CD14-positive monocyte (primary cell): Measurements from ENCODE around the gene TMEM45A. TPM values are rescaled to one million over a fixed set of nuclear protein-coding genes. Genes with fewer than 3 reads are reported as not detected.

Source experiments
- DNase-seq, 3 donors: peaks; one replicate each; pipeline ENCODE4 v3.0.0-alpha.2; 2011 to 2022
- H2AFZ ChIP-seq: 2 replicates; pipeline ENCODE4 v1.6.0; 2012; ENCODE audit warnings: mild to moderate bottlenecking, low read depth, low read length, inconsistent platforms; ENCODE audit not compliant: insufficient read depth, poor library complexity, severe bottlenecking
- H3K27ac ChIP-seq, 2 donors: 1 replicate in 1 of 2; 2 replicates in 1 of 2; pipeline ENCODE4 v1.5.1; 2012 to 2013; ENCODE audit warnings: low read length in 2 of 2, control low read depth in 1 of 2, inconsistent platforms in 1 of 2, low read depth in 1 of 2, mild to moderate bottlenecking in 1 of 2
- H3K27me3 ChIP-seq, 2 donors: one replicate each; pipeline versions ENCODE4 v1.6.0 to v1.6.1; 2011 to 2013; ENCODE audit warnings: low read length in 2 of 2; ENCODE audit not compliant: control insufficient read depth in 2 of 2, insufficient read depth in 2 of 2
- H3K36me3 ChIP-seq, 2 donors: replicated peaks in 1 of 2; 1 replicate in 1 of 2; 2 replicates in 1 of 2; pipeline versions ENCODE4 v1.5.1 to v1.6.1; 2012 to 2013; ENCODE audit warnings: low read length in 2 of 2, control low read depth in 1 of 2, inconsistent platforms in 1 of 2, mild to moderate bottlenecking in 1 of 2; ENCODE audit not compliant: insufficient read depth in 2 of 2, control insufficient read depth in 1 of 2
- H3K4me1 ChIP-seq, 2 donors: 1 replicate in 1 of 2; 2 replicates in 1 of 2; pipeline versions ENCODE4 v1.5.1 to v1.6.1; 2012 to 2013; ENCODE audit warnings: low read length in 2 of 2, control low read depth in 1 of 2, inconsistent platforms in 1 of 2, mild to moderate bottlenecking in 1 of 2, moderate library complexity in 1 of 2; ENCODE audit not compliant: insufficient read depth in 2 of 2, control insufficient read depth in 1 of 2
- H3K4me2 ChIP-seq: replicated peaks from 2 replicates; pipeline ENCODE3; 2012; ENCODE audit warnings: low read length, moderate library complexity, mild to moderate bottlenecking; ENCODE audit not compliant: poor library complexity, severe bottlenecking; ENCODE audit errors: extremely low read depth
- H3K4me3 ChIP-seq, 3 experiments: fragments of 200-600 bp in 1 of 3; sonication (generic) in 1 of 3; replicated peaks in 1 of 3; 1 replicate in 2 of 3; 2 replicates in 1 of 3; pipeline ENCODE4 v1.5.1; 2011 to 2013; ENCODE audit warnings: low read length in 3 of 3, mild to moderate bottlenecking in 3 of 3, control low read depth in 2 of 3, low read depth in 2 of 3, inconsistent platforms in 1 of 3, moderate library complexity in 1 of 3
- H3K79me2 ChIP-seq: 2 replicates; pipeline ENCODE4 v1.6.0; 2012; ENCODE audit warnings: mild to moderate bottlenecking, control low read depth, inconsistent platforms, low read length, moderate library complexity; ENCODE audit not compliant: insufficient read depth
- H3K9ac ChIP-seq: 2 replicates; pipeline ENCODE4 v1.6.0; 2017; ENCODE audit warnings: low read length, mild to moderate bottlenecking; ENCODE audit not compliant: insufficient read depth, poor library complexity, severe bottlenecking
- H3K9me3 ChIP-seq, 2 donors: replicated peaks in 1 of 2; 1 replicate in 1 of 2; 2 replicates in 1 of 2; pipeline versions ENCODE4 v1.5.1 to v1.6.1; 2012 to 2013; ENCODE audit warnings: low read length in 2 of 2, control low read depth in 1 of 2; ENCODE audit not compliant: control insufficient read depth in 1 of 2, insufficient read depth in 1 of 2
- H4K20me1 ChIP-seq: 2 replicates; pipeline ENCODE4 v1.6.0; 2012; ENCODE audit warnings: mild to moderate bottlenecking, low read length, control low read depth, moderate library complexity; ENCODE audit not compliant: insufficient read depth
- H3K27ac Mint-ChIP-seq, 7 donors: one replicate each; pipeline ENCODE4 v1.8.0; 2020; ENCODE audit warnings: mild to moderate bottlenecking in 7 of 7, mixed read lengths in 7 of 7, moderate library complexity in 6 of 7, inconsistent platforms in 2 of 7
- H3K27me3 Mint-ChIP-seq, 3 donors: one replicate each; pipeline ENCODE4 v1.8.0; 2021 to 2022; ENCODE audit warnings: low read depth in 3 of 3, mild to moderate bottlenecking in 3 of 3, mixed read lengths in 3 of 3, moderate library complexity in 3 of 3, inconsistent platforms in 1 of 3
- H3K36me3 Mint-ChIP-seq, 2 donors: one replicate each; pipeline ENCODE4 v1.8.0; 2020; ENCODE audit warnings: mixed read lengths in 2 of 2, inconsistent platforms in 1 of 2, mild to moderate bottlenecking in 1 of 2
- H3K4me1 Mint-ChIP-seq: one replicate; pipeline ENCODE4 v1.8.0; 2020; ENCODE audit warnings: mild to moderate bottlenecking, mixed read lengths
- H3K4me3 Mint-ChIP-seq, 2 donors: one replicate each; pipeline ENCODE4 v1.8.0; 2020; ENCODE audit warnings: mild to moderate bottlenecking in 2 of 2, mixed read lengths in 2 of 2, moderate library complexity in 1 of 2
- H3K9me3 Mint-ChIP-seq, 7 donors: one replicate each; pipeline ENCODE4 v1.8.0; 2020 to 2022; ENCODE audit warnings: mixed read lengths in 7 of 7, mild to moderate bottlenecking in 6 of 7, moderate library complexity in 6 of 7, inconsistent platforms in 2 of 7
- CTCF ChIP-seq: fragments of 200-600 bp; IDR thresholded peaks from one replicate; pipeline ENCODE4 v1.8.0; 2022; ENCODE audit warnings: antibody characterized with exemption, mild to moderate bottlenecking
- WGBS: methylation state at CpG from one replicate; pipeline ENCODE4 v1.1.5; 2013; ENCODE audit warnings: missing lambda C conversion rate; ENCODE audit not compliant: insufficient coverage; 5-methylcytosine and 5-hydroxymethylcytosine counted together
- intact Hi-C, 2 donors: fragments of 100-400 bp; cut with micrococcal nuclease; formaldehyde crosslinking; loops; one replicate each; pipeline versions ENCODE4 v1.15.0 to v1.15.1; 2023
- polyA plus RNA-seq, 3 donors: library from polyadenylated mRNA; depleted of rRNA in 1 of 3; unstranded in 2 of 3; stranded (reverse) in 1 of 3; fragments of 300-500 nt in 2 of 3; fragments of >200 nt in 1 of 3; fragmentation: Illumina TruSeq in 2 of 3; gene quantifications; 1 replicate in 2 of 3; 2 replicates in 1 of 3; pipeline ENCODE4 v1.2.3, GENCODE V29; 2012 to 2021

The TMEM45A gene
- polyA plus RNA-seq, 3 donors = 0.03 to 1.5 (median 0.97) TPM

GRCh38 chr3:100482176-100482575 is 10.2 kb upstream of the TMEM45A start:
- no peaks in the 10 kb centered on the region for H3K36me3 Mint-ChIP-seq
- no peak for TF ChIP-seq CTCF
- H3K9me3 Mint-ChIP-seq = peaks cover 0 to 4% (median 2%) of the 10 kb centered on the region in 7 donors
- H3K4me1 ChIP-seq = no peaks in the 10 kb centered on the region
- DNase-seq = no peak
- H3K4me2 ChIP-seq = no peak overlapping the region
- peaks cover 0 to 3% of the 10 kb centered on the region in 2 donors for H3K27me3 ChIP-seq
- H3K79me2 ChIP-seq = no peaks in the 10 kb centered on the region
- no peaks in the 10 kb centered on the region for H3K4me1 Mint-ChIP-seq
- H3K27me3 Mint-ChIP-seq = peaks cover 0 to 9% (median 5%) of the 10 kb centered on the region in 3 donors
- no peak overlapping the region for H2AFZ ChIP-seq
- intact Hi-C loops = no loop called here
- H3K4me3 Mint-ChIP-seq = no peak overlapping the region
- no peaks in the 10 kb centered on the region for H3K9me3 ChIP-seq
- no CpG with 5 or more reads among the region's 2 CpGs for WGBS
- H3K9ac ChIP-seq = no peak overlapping the region
- no peak overlapping the region for H3K27ac Mint-ChIP-seq
- no peak overlapping the region for H3K27ac ChIP-seq
- H4K20me1 ChIP-seq = no peaks in the 10 kb centered on the region
- H3K36me3 ChIP-seq = no peaks in the 10 kb centered on the region
- H3K4me3 ChIP-seq = no peak overlapping the region

GRCh38 chr3:100483529-100483928 is 8.9 kb upstream of the TMEM45A start:
- WGBS = 100% methylated on average over 1 of the region's 1 CpG
- no peak overlapping the region for H3K4me2 ChIP-seq
- Mint-ChIP-seq H3K4me1 (no peaks in the 10 kb centered on the region), H3K36me3 (no peaks in the 10 kb centered on the region), H3K27ac (no peak overlapping the region), H3K27me3 (peaks cover 0 to 9% (median 5%) of the 10 kb centered on the region in 3 donors), H3K9me3 (no peaks in the 10 kb centered on the region), H3K4me3 (no peak overlapping the region)
- intact Hi-C loops = no loop called here
- no peak overlapping the region for H3K9ac ChIP-seq
- no peaks in the 10 kb centered on the region for H3K79me2 ChIP-seq
- no peak overlapping the region for H3K4me3 ChIP-seq
- H3K4me1 ChIP-seq = no peaks in the 10 kb centered on the region
- no peaks in the 10 kb centered on the region for H4K20me1 ChIP-seq
- no peaks in the 10 kb centered on the region for H3K9me3 ChIP-seq
- peaks cover 0 to 3% of the 10 kb centered on the region in 2 donors for H3K27me3 ChIP-seq
- no peaks in the 10 kb centered on the region for H3K36me3 ChIP-seq
- no peak overlapping the region for H3K27ac ChIP-seq
- no peak overlapping the region for H2AFZ ChIP-seq
- no peak for DNase-seq
- TF ChIP-seq CTCF = no peak
